Measurements from ENCODE around the gene CCDC61. TPM values are rescaled to one million over a fixed set of nuclear protein-coding genes. Genes with fewer than 3 reads are reported as not detected.

CCDC61 gene
- total RNA-seq, 1 donor: 3.9 TPM

GRCh38 chr19:46036744-46037128, 41.5 kb downstream of the CCDC61 start:
- H3K4me3 ChIP-seq (ENCODE audit: low read depth, low read length): no peak overlapping the region
- TF ChIP-seq CTCF (IDR thresholded peaks at IDR 0.05; ENCODE audit: insufficient read depth, low read depth, low read length): no peak
- no peak for DNase-seq (ENCODE audit: low read depth)

- DNase-seq (ENCODE audit: low read depth): no peak
- no peak for TF ChIP-seq CTCF (IDR thresholded peaks at IDR 0.05; ENCODE audit: insufficient read depth, low read depth, low read length)
These were observed 44.9 kb downstream of the CCDC61 start for GRCh38 chr19:46040125-46040524.

GRCh38 chr19:46040952-46041500, 45.8 kb downstream of the CCDC61 start, which contains the start of gene IGFL4:
Gene IGFL4, minus strand, starts transcription at chr19:46041002. Its CDS starts 40 bp downstream, at chr19:46040962.
- peak; percentile 8 for DNase-seq (ENCODE audit: low read depth)
- no peak within 1 kb of the TSS for H3K4me3 ChIP-seq (ENCODE audit: low read depth, low read length)
- TF ChIP-seq CTCF (IDR thresholded peaks at IDR 0.05; ENCODE audit: insufficient read depth, low read depth, low read length): no peak

More at GRCh38 chr19:46040125-46040524, 44.9 kb downstream of the CCDC61 start:
- H3K4me3 ChIP-seq (ENCODE audit: low read depth, low read length): no peak overlapping the region

GRCh38 chr19:46042252-46042883, 47.1 kb downstream of the CCDC61 start:
- no peak for DNase-seq (ENCODE audit: low read depth)

GRCh38 chr19:46043519-46043918, 48.3 kb downstream of the CCDC61 start:
- no peak for TF ChIP-seq CTCF (IDR thresholded peaks at IDR 0.05; ENCODE audit: insufficient read depth, low read depth, low read length)
- DNase-seq (ENCODE audit: low read depth): no peak

More at GRCh38 chr19:46042252-46042883, 47.1 kb downstream of the CCDC61 start:
- no peak for TF ChIP-seq CTCF (IDR thresholded peaks at IDR 0.05; ENCODE audit: insufficient read depth, low read depth, low read length)
- no peak overlapping the region for H3K4me3 ChIP-seq (ENCODE audit: low read depth, low read length)

GRCh38 chr19:46049597-46049996, 54.3 kb downstream of the CCDC61 start:
- TF ChIP-seq CTCF (IDR thresholded peaks at IDR 0.05; ENCODE audit: insufficient read depth, low read depth, low read length): no peak
- DNase-seq (ENCODE audit: low read depth): no peak

More at GRCh38 chr19:46043519-46043918, 48.3 kb downstream of the CCDC61 start:
- H3K4me3 ChIP-seq (ENCODE audit: low read depth, low read length): no peak overlapping the region

More at GRCh38 chr19:46049597-46049996, 54.3 kb downstream of the CCDC61 start:
- H3K4me3 ChIP-seq (ENCODE audit: low read depth, low read length): no peak overlapping the region
